ENCODE results near the gene MUC20.

DNA sequence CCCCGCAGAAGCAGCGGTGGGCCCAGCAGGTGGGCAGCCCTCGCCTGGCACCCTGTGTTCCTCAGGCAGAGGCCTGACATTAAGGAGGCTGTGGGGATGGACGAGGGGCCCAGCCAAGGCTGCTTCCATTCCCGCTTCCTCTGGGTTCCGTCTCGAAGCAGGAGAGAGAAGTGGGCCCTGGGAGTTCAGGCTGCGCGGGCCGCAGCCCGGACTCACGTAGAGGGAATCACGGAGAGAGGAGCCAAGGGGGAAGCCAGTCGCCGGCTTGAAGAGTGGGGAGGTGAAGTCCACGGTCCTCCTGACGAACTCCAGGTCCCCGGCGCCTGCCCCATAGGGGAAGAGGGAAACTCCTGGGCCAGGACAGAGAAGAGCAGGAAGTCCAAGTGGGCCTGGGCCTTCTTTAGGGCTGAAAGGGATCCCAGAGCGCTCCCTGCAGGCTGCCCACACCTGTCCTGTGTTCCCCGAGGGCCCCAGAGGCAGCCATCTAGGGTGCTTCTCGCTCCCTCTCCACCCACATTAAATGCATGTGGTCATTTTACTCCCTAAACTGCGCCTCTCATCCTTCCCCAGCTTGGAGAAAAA is 53.3 kb downstream of the MUC20 start:
- TF ChIP-seq, protein P1, sequence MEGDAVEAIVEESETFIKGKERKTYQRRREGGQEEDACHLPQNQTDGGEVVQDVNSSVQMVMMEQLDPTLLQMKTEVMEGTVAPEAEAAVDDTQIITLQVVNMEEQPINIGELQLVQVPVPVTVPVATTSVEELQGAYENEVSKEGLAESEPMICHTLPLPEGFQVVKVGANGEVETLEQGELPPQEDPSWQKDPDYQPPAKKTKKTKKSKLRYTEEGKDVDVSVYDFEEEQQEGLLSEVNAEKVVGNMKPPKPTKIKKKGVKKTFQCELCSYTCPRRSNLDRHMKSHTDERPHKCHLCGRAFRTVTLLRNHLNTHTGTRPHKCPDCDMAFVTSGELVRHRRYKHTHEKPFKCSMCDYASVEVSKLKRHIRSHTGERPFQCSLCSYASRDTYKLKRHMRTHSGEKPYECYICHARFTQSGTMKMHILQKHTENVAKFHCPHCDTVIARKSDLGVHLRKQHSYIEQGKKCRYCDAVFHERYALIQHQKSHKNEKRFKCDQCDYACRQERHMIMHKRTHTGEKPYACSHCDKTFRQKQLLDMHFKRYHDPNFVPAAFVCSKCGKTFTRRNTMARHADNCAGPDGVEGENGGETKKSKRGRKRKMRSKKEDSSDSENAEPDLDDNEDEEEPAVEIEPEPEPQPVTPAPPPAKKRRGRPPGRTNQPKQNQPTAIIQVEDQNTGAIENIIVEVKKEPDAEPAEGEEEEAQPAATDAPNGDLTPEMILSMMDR (IDR thresholded peaks at IDR 0.05) = no peak
- TF ChIP-seq EP300 (IDR thresholded peaks at IDR 0.05) (no peak), POLR2A (IDR thresholded peaks at IDR 0.05) (no peak)

Measured in ovary (tissue), 3 donors.